HepG2 (cell line): ENCODE measurements around the gene IKZF3.

ENCODE experiments used
- BRF2 ChIP-seq: sonication (generic); formaldehyde crosslinking; IDR thresholded peaks from 2 replicates; pipeline ENCODE4 v1.8.1; 2022; ENCODE audit warnings: mild to moderate bottlenecking, missing genetic modification reagents
- FOXA3 ChIP-seq: IDR thresholded peaks from 2 replicates; pipeline ENCODE4 v1.6.1; 2016; ENCODE audit warnings: missing genetic modification reagents, missing compliant biosample characterization
- KDM5A ChIP-seq: fragments of 200-600 bp; sonication (generic); IDR thresholded peaks from 2 replicates; pipeline ENCODE4 v1.7.0; 2018; ENCODE audit warnings: antibody characterized with exemption, mild to moderate bottlenecking, low read length, borderline replicate concordance
- MXD1 ChIP-seq: sonication (generic); formaldehyde crosslinking; IDR thresholded peaks from 2 replicates; pipeline ENCODE4 v1.4.0; 2020; ENCODE audit warnings: mild to moderate bottlenecking, missing genetic modification reagents
- POLR2AphosphoS5 ChIP-seq: IDR thresholded peaks from 2 replicates; pipeline ENCODE4 v1.6.1; 2012; ENCODE audit warnings: low read depth, low read length
- ZBTB43 ChIP-seq: sonication (generic); formaldehyde crosslinking; conservative IDR thresholded peaks from 2 replicates; pipeline ENCODE4 v1.4.0; 2020; ENCODE audit warnings: missing genetic modification reagents

- TF ChIP-seq ZBTB43: no peak
- no peak for TF ChIP-seq BRF2 (CRISPR knock-in tag)
- no peak for TF ChIP-seq FOXA3
- TF ChIP-seq KDM5A: no peak
- no peak for TF ChIP-seq POLR2AphosphoS5
- TF ChIP-seq MXD1 (CRISPR knock-in tag): no peak
Observed at GRCh38 chr17:39863244-39863917, 731 bp downstream of the IKZF3 start.
